Measurements from ENCODE around the gene HOXC13.

Gene HOXC13

DNA sequence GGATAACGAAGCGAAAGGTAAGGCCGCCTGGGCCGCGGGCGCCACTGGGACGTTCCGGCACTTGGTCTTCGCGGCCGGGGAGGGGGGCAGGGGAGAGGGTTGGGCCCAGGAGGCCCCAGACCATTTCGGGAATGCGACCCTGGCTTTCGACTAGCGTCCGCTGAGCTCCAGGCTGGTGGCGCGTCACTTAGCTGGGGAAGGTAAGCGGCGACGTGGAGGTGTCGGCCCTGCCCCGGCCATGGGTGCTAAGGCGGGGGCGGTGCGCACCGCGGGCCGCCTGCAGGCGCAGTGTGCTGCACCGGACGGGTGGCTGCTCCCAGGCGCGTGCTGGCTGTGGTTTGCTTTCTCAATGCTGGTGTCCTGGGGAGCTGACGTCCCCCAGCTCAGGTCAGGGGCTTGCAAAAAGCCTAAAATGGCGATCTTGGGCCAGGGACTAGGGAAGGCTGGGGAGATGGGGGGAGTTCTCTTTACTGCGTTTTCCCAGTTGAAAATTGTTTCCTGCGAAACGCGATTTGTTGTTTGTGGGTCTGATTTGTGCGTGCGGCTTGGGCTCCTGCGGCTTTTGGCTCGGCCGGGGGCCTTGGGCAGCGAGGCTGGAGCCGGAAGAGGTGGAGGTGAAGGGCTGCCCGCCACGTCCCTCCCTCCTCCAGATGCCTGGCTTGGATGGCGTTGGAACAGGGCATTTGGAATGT is 47.5 kb downstream of the HOXC13 start:
- DNase-seq (no peak), ATAC-seq (ENCODE audit: insufficient read depth, low read depth) (no peak)
- Histone ChIP-seq H3K4me2 (ENCODE audit: insufficient read depth, low read length) (no peak overlapping the region), H3K9ac (ENCODE audit: low read depth, low read length) (no peak overlapping the region), H3K27ac (ENCODE audit: low read length) (no peak overlapping the region), H3K9me3 (ENCODE audit: insufficient read depth, low read length, severe bottlenecking) (no peaks in the 10 kb centered on the region), H3K4me1 (ENCODE audit: insufficient read depth, low read length) (peaks cover 13% of the 10 kb centered on the region), H2AFZ (ENCODE audit: low read depth, low read length) (no peak overlapping the region), H4K20me1 (ENCODE audit: insufficient read depth, low read length) (no peaks in the 10 kb centered on the region), H3K4me3 (ENCODE audit: low read depth in 1 of 2, low read length in 2 of 2) (no peak overlapping the region), H3K36me3 (ENCODE audit: insufficient read depth, low read length) (no peaks in the 10 kb centered on the region), H3K27me3 (ENCODE audit: insufficient read depth, low read length, poor library complexity) (peaks cover 80% of the 10 kb centered on the region), H3K79me2 (ENCODE audit: insufficient read depth, low read length) (no peaks in the 10 kb centered on the region)
- no peak for TF ChIP-seq CTCF (IDR thresholded peaks at IDR 0.05; ENCODE audit: borderline replicate concordance, extremely low read depth, low read length, poor library complexity, severe bottlenecking)
- TF ChIP-seq EZH2 (IDR thresholded peaks at IDR 0.05; ENCODE audit: borderline replicate concordance, low read depth, low read length, severe bottlenecking) = no peak

DNA sequence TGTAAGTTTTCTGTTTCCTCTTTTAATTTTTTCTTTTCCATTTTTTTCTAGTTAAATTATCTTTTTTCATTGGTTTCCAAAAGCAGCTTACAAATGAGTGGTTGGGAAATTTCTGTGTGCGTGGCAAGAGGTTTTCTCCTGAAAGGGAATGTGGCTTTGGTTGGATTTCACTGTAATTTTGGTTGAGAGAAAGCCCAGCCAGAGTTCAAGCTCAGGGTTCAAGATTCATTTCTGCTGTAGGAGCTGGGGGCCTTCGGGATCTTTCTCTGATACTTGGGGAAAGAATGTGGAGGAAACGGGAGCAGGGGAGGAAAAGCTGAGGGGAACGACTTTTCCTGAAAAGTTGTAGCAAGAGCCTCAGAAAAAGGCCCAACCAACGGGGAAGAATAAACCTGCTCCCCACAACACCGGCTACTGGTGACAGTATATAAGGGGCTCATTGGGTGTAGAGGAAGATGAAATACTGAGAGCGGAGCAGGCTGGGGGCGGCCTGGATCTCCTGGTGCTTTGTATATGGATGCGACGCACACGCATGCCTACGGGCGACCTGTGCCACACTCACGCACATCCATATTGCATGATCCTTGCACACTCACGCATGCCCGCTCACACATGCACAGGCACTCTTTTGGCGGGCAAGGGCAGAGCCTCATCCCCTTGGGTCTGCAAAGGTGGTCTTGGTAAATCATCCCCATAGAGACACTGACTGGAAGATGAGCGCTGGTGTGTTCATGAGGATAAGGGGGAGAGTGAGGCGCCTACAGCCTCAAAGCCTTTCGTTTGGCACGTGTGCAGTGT is 48.3 kb downstream of the HOXC13 start:
- H3K27me3 ChIP-seq (ENCODE audit: insufficient read depth, low read length, poor library complexity) = peaks cover 80% of the 10 kb centered on the region

DNA sequence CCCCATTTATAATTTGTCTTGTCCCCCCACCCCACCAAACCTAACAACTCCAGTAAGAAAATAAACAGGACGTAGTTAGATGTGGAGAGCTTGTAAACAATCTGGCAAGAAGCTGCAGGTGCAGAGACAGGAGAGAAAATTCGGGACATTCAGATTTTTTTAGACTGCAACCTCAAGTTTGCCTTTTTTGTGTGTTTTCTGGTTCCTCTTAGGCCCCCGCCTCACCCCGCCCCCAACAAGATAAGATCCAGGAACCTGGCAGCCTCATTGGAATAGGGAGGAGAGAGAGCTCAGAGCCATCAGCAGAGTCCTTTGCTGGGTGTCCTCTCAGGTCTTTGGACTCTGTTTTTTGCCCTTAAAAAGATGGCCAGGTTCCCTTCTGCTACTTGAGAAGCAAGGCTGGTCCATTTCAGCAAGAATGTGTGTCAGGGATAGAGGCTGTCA is 49.2 kb downstream of the HOXC13 start:
- Histone ChIP-seq H3K36me3 (ENCODE audit: insufficient read depth, low read length) (no peaks in the 10 kb centered on the region), H3K9ac (ENCODE audit: low read depth, low read length) (no peak overlapping the region), H4K20me1 (ENCODE audit: insufficient read depth, low read length) (no peaks in the 10 kb centered on the region), H2AFZ (ENCODE audit: low read depth, low read length) (no peak overlapping the region), H3K4me2 (ENCODE audit: insufficient read depth, low read length) (no peak overlapping the region), H3K79me2 (ENCODE audit: insufficient read depth, low read length) (no peaks in the 10 kb centered on the region), H3K27ac (ENCODE audit: low read length) (no peak overlapping the region), H3K9me3 (ENCODE audit: insufficient read depth, low read length, severe bottlenecking) (no peaks in the 10 kb centered on the region), H3K4me1 (ENCODE audit: insufficient read depth, low read length) (peaks cover 13% of the 10 kb centered on the region), H3K27me3 (ENCODE audit: insufficient read depth, low read length, poor library complexity) (peaks cover 79% of the 10 kb centered on the region), H3K4me3 (ENCODE audit: low read depth in 1 of 2, low read length in 2 of 2) (no peak overlapping the region)
- ATAC-seq (ENCODE audit: insufficient read depth, low read depth) (no peak), DNase-seq (no peak)
- no peak for TF ChIP-seq CTCF (IDR thresholded peaks at IDR 0.05; ENCODE audit: borderline replicate concordance, extremely low read depth, low read length, poor library complexity, severe bottlenecking)
- TF ChIP-seq EZH2 (IDR thresholded peaks at IDR 0.05; ENCODE audit: borderline replicate concordance, low read depth, low read length, severe bottlenecking) = no peak

More for the DNA sequence above, 48.3 kb downstream of the HOXC13 start:
- ATAC-seq (ENCODE audit: insufficient read depth, low read depth) = no peak
- Histone ChIP-seq H4K20me1 (ENCODE audit: insufficient read depth, low read length) (no peaks in the 10 kb centered on the region), H2AFZ (ENCODE audit: low read depth, low read length) (no peak overlapping the region), H3K4me3 (ENCODE audit: low read depth in 1 of 2, low read length in 2 of 2) (no peak overlapping the region), H3K4me1 (ENCODE audit: insufficient read depth, low read length) (peaks cover 13% of the 10 kb centered on the region), H3K9me3 (ENCODE audit: insufficient read depth, low read length, severe bottlenecking) (no peaks in the 10 kb centered on the region), H3K79me2 (ENCODE audit: insufficient read depth, low read length) (no peaks in the 10 kb centered on the region), H3K4me2 (ENCODE audit: insufficient read depth, low read length) (no peak overlapping the region), H3K9ac (ENCODE audit: low read depth, low read length) (no peak overlapping the region), H3K36me3 (ENCODE audit: insufficient read depth, low read length) (no peaks in the 10 kb centered on the region), H3K27ac (ENCODE audit: low read length) (no peak overlapping the region)
- no peak for TF ChIP-seq EZH2 (IDR thresholded peaks at IDR 0.05; ENCODE audit: borderline replicate concordance, low read depth, low read length, severe bottlenecking)
- no peak for DNase-seq
